ENCODE measurements around the gene RPL4. TPM values are rescaled to one million over a fixed set of nuclear protein-coding genes. Genes with fewer than 3 reads are reported as not detected.

RPL4 gene
- total and polyA plus RNA-seq, 9 of the 15 experiments (the other 6 are each of a cell fraction or from before 2014, with no cell fraction given), result 2,055 to 7,760 (median 5,069) TPM

- TF ChIP-seq TRIM25 (IDR thresholded peaks at IDR 0.05; ENCODE audit: borderline replicate concordance) (0 out of 2 replicates have a peak, but pooled peaks have one; percentile 51), VEZF1 (CRISPR knock-in tag; IDR thresholded peaks at IDR 0.05) (peak; percentile 79), ZNF449 (CRISPR knock-in tag; IDR thresholded peaks at IDR 0.05) (no peak), CTBP1 (IDR thresholded peaks at IDR 0.05; ENCODE audit: borderline replicate concordance) (peak; percentile 24; the same call in 1 of the 2 replicates), KDM5B (IDR thresholded peaks at IDR 0.05; ENCODE audit: insufficient replicate concordance, low read depth, low read length) (peak; percentile 97), L3MBTL2 (IDR thresholded peaks at IDR 0.05) (no peak; the same call in none of the 2 replicates), SIN3B (IDR thresholded peaks at IDR 0.05; ENCODE audit: low read depth) (peak; percentile 73; the same call in 1 of the 2 replicates), NCOA4 (IDR thresholded peaks at IDR 0.05; ENCODE audit: partially characterized antibody) (no peak), ZEB2 (IDR thresholded peaks at IDR 0.05) (no peak), ZKSCAN1 (IDR thresholded peaks at IDR 0.05; ENCODE audit: low read depth, low read length) (no peak), NR3C1 (CRISPR knock-in tag; IDR thresholded peaks at IDR 0.05) (no peak), KDM2B (CRISPR knock-in tag; IDR thresholded peaks at IDR 0.05) (no peak), POLR2B (IDR thresholded peaks at IDR 0.05; ENCODE audit: low read depth, partially characterized antibody) (peak; percentile 99), ZBTB26 (CRISPR knock-in tag; IDR thresholded peaks at IDR 0.05) (no peak; the same call in 1 of the 2 replicates), ZHX1 (conservative IDR thresholded peaks at IDR 0.05; ENCODE audit: low read length) (no peak), SRSF3 (IDR thresholded peaks at IDR 0.05; ENCODE audit: insufficient read depth, low read length) (no peak), ESRRA (IDR thresholded peaks at IDR 0.05; ENCODE audit: borderline replicate concordance, low read depth) (peak; percentile 59; the same call in 1 of the 2 replicates), POLR2H (tag; IDR thresholded peaks at IDR 0.05; ENCODE audit: low read depth) (peak; percentile 96)
Measured at GRCh38 chr15:66504563-66505429, at the start of gene RPL4, which contains the start of gene ZWILCH (continued).
